NB4 (cell line): ENCODE measurements around the gene PC.

Experiments used
- DNase-seq: peaks from one replicate; pipeline ENCODE4 v3.0.0; 2010; ENCODE audit warnings: low read depth
- H3K4me3 ChIP-seq: one replicate; pipeline ENCODE4 v1.5.1; 2011; ENCODE audit warnings: mild to moderate bottlenecking, low read depth, low read length, moderate library complexity
- CTCF ChIP-seq: IDR thresholded peaks from one replicate; pipeline ENCODE4 v1.5.1; 2012; ENCODE audit warnings: low read depth, low read length
- MAX ChIP-seq: IDR thresholded peaks from 2 replicates; pipeline ENCODE4 v1.6.1; 2011; ENCODE audit warnings: low read depth, low read length
- MYC ChIP-seq: IDR thresholded peaks from 2 replicates; pipeline ENCODE4 v1.6.1; 2011; ENCODE audit warnings: low read depth, low read length
- POLR2A ChIP-seq: IDR thresholded peaks from 2 replicates; pipeline ENCODE4 v1.6.1; 2011; ENCODE audit warnings: mild to moderate bottlenecking; ENCODE audit not compliant: insufficient read length; ENCODE audit errors: extremely low read depth

PC gene

GRCh38 chr11:66848671-66849500, 109.3 kb downstream of the PC start:
- H3K4me3 ChIP-seq, result no peak overlapping the region
- no peak for TF ChIP-seq MAX
- TF ChIP-seq CTCF, result no peak
- no peak for TF ChIP-seq POLR2A
- no peak for TF ChIP-seq MYC
- no peak for DNase-seq

GRCh38 chr11:66847461-66848232, 110.5 kb downstream of the PC start:
- H3K4me3 ChIP-seq, result no peak overlapping the region
- DNase-seq, result no peak
- no peak for TF ChIP-seq MYC
- TF ChIP-seq MAX, result no peak
- TF ChIP-seq CTCF, result no peak
- no peak for TF ChIP-seq POLR2A

- no peak for TF ChIP-seq MAX
- no peak for TF ChIP-seq MYC
- no peak for TF ChIP-seq CTCF
- no peak for TF ChIP-seq POLR2A
- H3K4me3 ChIP-seq, result no peak overlapping the region
- DNase-seq, result no peak
Observed at GRCh38 chr11:66846671-66847091, 111.5 kb downstream of the PC start.

- no peak overlapping the region for H3K4me3 ChIP-seq
- no peak for TF ChIP-seq POLR2A
- TF ChIP-seq CTCF, result no peak
- no peak for TF ChIP-seq MYC
- no peak for TF ChIP-seq MAX
- DNase-seq, result no peak
Observed at GRCh38 chr11:66845876-66846212, 112.3 kb downstream of the PC start.

GRCh38 chr11:66845143-66845875, 112.9 kb downstream of the PC start:
- DNase-seq, result peak; percentile 1
- no peak overlapping the region for H3K4me3 ChIP-seq
- TF ChIP-seq MYC, result no peak
- no peak for TF ChIP-seq CTCF
- TF ChIP-seq MAX, result no peak
- TF ChIP-seq POLR2A, result no peak
